GM19468 (cell line): ENCODE measurements around the gene DENND1A.

Experiments used
- ATAC-seq: cut with Tn5 transposase; IDR thresholded peaks from one replicate; pipeline ENCODE4 v1.9.1; 2021; ENCODE audit warnings: mild to moderate bottlenecking, moderate library complexity, moderate number of reproducible peaks; ENCODE audit not compliant: unreplicated experiment; ENCODE audit errors: extremely low read depth

The DENND1A gene

DNA sequence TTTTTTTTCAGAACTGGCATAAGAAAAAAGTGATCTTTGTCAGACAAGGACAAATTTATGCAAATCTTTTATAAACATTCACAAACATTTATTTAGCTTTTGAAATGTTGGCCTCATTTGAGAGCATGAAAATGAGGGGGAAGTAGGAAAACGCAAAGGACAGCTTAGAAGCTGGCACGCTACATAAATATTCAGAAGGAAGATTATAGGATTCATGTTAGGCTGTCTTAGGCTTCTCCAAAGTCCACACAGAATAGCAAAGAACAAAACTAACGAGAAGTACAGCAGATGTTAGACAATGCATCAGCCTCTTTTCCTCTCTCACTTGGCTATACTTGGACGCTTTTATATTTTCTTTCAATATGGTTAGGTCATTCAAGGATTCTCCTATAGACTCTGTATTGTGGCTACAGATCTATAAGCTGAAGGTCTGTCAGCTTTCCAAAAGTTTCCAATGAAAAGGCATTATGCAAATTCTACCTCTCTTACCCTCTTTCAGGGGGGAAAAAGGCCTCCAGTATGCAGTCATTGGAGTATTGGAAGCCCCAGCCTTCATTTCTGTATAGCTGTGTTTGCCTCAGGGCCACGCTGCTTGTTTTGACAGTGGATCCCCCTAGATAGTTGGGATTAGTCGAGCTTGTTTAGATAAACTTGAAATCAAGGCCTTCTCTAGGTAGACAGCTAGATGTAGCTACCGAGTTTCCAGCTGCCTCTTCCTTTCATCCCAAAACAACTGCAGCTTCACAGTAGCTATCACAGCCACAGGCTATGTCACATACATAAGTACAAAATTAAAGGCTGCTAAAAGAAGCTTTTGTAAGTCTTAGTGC lies 153.0 kb downstream of the DENND1A start:
- ATAC-seq = no peak

GRCh38 chr9:123775289-123776284 lies 154.3 kb downstream of the DENND1A start:
- no peak for ATAC-seq

DNA sequence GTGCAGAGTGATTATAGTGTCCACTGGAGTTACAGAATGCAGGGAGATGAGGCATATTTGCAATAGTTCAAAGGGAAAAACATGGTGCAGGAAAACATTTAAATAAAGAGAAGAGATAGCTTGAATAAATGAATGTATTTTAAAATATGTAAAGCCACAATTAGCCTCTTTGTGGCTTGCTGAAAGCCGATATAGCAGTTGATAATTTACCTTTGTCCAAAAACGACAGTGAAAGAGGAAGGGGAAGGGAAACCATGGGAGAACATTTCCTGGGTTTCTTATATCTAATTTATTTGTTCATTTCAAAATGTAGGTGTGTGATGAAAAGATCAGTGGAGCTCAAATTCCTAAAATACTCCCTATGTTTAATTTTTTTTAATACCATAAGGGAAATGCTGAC lies 156.1 kb downstream of the DENND1A start:
- ATAC-seq = no peak

DNA sequence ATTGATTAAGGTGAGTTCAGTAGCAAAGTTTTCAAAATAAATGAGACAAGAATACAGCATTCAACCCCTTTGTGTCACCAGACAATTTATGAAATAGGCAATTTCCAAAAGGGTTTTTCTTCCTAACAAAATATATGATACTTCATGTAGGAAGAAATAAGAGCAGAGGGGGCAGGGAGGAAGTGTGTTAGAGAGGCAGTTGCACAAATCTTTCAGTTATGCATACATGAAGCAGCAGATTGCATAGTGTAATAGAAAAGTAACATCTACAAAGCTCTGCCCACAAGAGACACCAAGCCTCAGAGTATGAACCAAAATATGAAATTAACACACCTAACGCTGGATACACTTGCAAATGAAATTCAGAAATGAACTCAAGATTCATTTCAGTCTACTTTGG lies 157.0 kb downstream of the DENND1A start:
- no peak for ATAC-seq

GRCh38 chr9:123772374-123772773 lies 157.6 kb downstream of the DENND1A start:
- no peak for ATAC-seq

DNA sequence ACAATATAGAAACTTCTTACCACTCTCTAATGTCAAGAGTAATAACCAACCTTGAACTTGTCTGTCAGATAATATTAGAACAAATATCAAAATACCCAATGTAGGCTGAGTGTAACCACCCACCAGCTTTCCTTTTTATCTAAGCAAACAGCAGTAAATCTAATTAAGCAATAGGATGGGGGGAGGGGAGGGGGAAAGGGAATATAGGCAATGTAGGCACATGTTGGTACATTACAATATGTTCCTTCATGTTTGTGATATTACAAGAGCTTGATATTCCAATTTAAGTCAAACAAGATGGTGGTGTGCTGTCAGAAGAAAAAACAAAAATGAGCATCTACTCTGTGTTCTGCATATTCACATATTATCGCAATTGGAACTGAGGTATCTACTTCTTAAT lies 158.2 kb downstream of the DENND1A start:
- ATAC-seq = no peak

DNA sequence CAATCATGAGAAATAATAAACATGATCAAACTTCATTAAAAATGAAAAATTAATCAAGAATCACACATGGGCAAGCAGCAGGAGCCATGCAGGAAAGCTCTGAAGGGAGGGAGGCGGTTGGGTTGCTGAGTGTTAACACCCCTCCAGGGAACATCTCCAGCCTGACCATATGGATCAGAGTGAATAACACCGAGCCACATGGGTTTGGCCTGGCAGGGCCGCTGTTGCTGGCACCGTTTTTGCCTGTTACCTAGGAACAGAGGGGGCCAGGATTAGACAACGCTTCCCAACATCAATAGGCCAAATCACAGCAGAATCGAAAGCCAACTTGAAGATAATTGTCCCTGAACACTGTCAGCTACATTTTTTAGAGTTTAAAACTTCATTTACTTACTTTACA lies 160.2 kb downstream of the DENND1A start:
- ATAC-seq = no peak

GRCh38 chr9:123763910-123764588 lies 165.9 kb downstream of the DENND1A start:
- no peak for ATAC-seq

DNA sequence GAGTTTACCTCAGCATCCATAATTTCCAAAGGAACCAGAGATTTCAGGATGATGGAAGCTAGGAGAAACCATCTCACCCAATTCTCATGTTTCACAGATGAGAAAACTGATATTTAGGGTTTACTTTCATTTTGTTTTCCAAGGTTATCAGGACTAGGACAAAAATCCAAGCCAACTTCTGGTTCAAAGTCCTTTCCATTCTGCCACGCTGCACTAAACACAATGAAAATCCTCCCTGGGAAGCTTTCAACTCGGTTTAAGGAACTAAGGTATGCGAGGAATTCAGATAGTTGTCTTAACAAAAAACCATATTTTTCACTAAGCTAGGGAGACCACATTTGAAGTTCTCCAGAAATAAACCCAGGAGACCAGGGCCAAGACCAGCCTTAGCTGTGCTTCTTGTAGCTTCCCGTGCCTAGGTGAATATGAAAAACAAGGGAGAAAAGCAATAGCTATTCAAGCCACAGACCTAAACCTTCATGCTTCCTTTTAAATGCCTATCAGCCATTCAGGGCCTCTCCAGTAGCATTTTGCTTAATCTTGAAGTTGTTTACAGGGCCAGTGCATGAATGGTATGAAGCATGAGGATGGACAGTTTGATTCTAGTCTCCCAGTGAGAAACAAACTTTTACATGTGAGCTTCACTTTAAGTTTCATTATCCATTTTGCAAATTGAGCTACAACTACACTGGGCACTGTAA lies 167.9 kb downstream of the DENND1A start:
- no peak for ATAC-seq

GRCh38 chr9:123757960-123758359 lies 172.0 kb downstream of the DENND1A start:
- no peak for ATAC-seq

DNA sequence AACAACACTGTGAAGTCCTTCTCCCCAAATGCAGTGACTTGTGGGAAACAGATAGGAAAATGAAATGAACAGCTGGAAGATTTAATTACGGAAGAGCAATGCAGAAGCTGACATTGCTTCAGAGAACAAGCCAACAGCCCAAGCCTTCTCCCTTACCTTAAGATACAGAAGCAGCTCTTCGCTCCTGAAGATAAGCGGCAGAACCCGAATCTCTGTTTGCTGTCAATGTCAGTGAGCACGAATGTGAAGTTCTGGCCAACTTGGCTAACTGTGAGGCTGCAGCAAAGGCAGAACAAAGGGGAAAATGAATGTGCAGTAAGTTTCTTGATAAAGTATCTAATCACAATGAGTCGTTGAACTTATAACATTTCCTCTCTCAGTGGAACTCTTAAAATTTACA lies 172.4 kb downstream of the DENND1A start:
- ATAC-seq = no peak

DNA sequence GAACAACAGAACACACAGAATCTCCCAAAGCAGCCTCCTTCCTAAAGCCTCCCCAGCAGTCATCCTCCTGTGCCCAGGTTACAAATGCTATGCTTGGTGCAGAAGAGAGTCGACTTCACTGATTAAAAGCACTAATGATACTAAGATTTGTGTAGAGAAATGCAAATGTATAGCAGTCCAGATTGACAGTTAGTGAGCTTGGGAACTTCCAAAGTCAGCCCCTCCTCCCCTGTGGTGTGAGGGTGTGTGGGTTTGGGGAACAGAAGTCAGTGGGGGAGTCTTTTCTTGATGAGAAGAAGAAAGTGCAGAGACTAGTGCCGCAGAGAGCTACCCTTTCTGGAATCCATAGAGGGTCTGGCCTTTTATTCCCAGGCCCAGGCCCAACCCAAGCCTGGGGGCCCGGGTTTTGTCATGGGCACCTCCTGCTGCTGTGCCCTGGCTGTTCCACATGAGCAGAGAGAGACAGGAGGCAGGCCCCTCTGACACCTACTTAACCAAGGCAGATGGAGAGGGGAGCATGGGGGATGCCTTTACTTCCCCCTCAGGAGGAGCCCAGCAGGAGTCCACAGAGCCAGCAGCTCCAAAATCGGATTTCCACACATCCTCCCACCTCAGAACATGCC lies 173.3 kb downstream of the DENND1A start:
- ATAC-seq = no peak

DNA sequence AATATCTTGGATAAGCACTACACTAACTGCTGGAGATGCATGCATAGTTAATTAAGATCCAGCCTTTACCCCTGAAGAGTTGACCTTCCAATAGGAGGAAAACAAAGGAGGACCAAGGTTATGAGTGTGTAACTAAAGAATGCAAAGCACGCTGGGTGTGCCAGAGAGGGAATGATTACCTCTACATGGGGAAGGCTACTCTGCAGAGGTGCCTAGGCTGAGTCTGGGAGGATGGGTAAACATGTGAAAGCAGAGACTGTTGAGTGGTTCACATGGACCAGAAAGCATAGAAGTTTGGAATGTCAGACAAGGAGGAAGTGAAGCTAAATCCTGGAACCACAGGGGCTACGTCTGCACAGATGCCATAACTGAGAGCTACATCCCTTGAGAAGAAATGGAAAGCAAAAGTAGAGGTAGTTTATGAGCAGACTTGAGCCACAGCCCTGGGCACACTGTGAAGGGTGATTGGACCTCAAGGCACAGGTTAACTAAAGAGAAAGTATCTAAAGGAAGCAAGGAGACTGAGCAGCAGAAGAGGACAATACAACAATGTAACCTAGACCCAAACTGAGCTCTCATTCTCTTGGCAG lies 176.2 kb downstream of the DENND1A start:
- ATAC-seq = no peak

GRCh38 chr9:123753016-123753415 lies 176.9 kb downstream of the DENND1A start:
- ATAC-seq = no peak

- no peak for ATAC-seq
Measured at GRCh38 chr9:123749580-123750202, 180.2 kb downstream of the DENND1A start.

- ATAC-seq = no peak
Measured at GRCh38 chr9:123746765-123747164, 183.2 kb downstream of the DENND1A start.

DNA sequence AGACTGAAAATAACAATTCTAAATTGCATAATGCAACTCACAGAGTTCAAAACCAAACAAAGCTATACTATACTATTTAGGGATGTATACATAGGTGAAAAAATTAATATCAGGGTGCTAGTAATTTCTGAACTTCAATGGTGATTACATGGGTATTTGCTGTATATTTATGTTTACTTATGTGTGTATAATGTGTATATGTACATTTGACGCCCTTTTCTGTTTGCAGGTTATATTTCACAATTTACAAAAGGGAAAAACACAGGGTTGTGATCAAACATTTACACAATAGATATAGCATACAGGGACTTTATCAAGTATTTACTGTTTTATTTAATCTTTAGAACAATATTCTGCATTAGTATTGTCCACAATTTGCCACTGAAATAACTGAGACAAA lies 184.0 kb downstream of the DENND1A start:
- ATAC-seq = no peak

DNA sequence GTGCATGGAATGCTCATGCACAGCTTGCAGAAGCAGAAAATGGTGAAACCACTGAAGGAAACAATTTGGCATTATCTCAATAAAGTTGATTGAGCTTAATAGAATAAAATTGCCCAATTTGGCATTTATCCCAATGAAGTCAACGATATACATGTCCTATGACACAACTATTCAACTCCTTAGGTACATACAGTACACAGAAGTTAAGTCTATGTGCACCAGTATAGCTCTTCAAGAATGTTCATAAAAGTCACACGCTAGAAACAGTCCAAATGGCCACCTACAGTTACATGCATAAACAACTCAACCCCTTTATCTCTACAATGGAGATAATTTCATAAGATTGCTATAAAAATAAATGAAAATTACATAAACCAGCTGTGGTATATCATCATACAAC lies 184.5 kb downstream of the DENND1A start:
- no peak for ATAC-seq

GRCh38 chr9:123743737-123744136 lies 186.2 kb downstream of the DENND1A start:
- ATAC-seq = no peak
